Measurements from ENCODE around the gene PRKN. TPM values are rescaled to one million over a fixed set of nuclear protein-coding genes. Genes with fewer than 3 reads are reported as not detected.
A peak's percentile ranks its signal among the peaks of the same experiment; 100 is the strongest.

Gene PRKN
- total and polyA plus RNA-seq, 2 donors (not counting 1 experiment from before 2014, with no cell fraction given) = 0.43 to 4.6 TPM

GRCh38 chr6:161434921-161435747 is 1292.4 kb downstream of the PRKN start:
- TF ChIP-seq CTCF (conservative IDR thresholded peaks at IDR 0.05 in 1 of 2, IDR thresholded peaks at IDR 0.05 in 1 of 2; ENCODE audit: low read depth in 1 of 2, low read length in 2 of 2) (no peak), EZH2 (IDR thresholded peaks at IDR 0.05; ENCODE audit: low read length, missing control alignments) (no peak)
- Histone ChIP-seq H3K27me3 (ENCODE audit: control insufficient read depth, insufficient read depth, low read length) (no peaks in the 10 kb centered on the region), H3K79me2 (ENCODE audit: control insufficient read depth, insufficient read depth, low read length) (no peaks in the 10 kb centered on the region), H3K9ac (ENCODE audit: insufficient read depth, low read length) (no peak overlapping the region), H3K36me3 (ENCODE audit: control insufficient read depth, insufficient read depth, low read length) (no peaks in the 10 kb centered on the region), H3K4me2 (ENCODE audit: extremely low read depth, insufficient read depth, low read length) (peak overlapping the region; percentile 44), H3K4me3 (replicated peaks in 1 of 4; ENCODE audit: control extremely low read depth in 1 of 4, insufficient read depth in 1 of 4, low read depth in 3 of 4, low read length in 4 of 4) (peak overlapping the region in 1 of 4 experiments; percentile 35), H3K9me3 (ENCODE audit: control insufficient read depth, insufficient read depth, low read depth, low read length) (no peaks in the 10 kb centered on the region), H3K27ac (ENCODE audit: insufficient read depth, low read length) (peak overlapping the region; percentile 69), H4K20me1 (ENCODE audit: control insufficient read depth, extremely low read depth, insufficient read depth, low read length) (no peaks in the 10 kb centered on the region), H2AFZ (ENCODE audit: low read length) (no peak overlapping the region), H3K4me1 (ENCODE audit: control insufficient read depth, extremely low read depth, insufficient read depth, low read length) (no peaks in the 10 kb centered on the region)
- DNase-seq (ENCODE audit: low read depth in 2 of 2) = peak; percentile 95 to 100

DNA sequence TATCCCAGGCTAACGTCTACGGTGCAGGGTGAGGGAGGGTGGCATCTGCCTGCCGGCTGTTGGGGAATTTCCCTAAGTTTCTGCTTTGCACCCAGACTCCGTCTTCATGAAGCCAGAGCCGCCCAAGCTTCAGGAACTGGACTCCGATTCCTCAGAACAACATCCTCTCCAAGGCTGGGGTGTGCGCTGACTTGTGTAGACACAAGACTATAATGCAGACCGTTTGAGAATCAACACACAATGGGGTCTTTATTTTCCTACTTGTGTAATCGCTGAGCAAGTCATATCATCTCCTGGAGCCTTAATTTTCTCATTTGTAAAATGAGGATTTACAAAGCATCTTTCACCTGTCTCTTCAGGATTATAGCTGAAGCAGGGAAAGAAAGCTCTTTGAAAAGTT is 1293.2 kb downstream of the PRKN start:
- no peaks in the 10 kb centered on the region for H3K4me1 ChIP-seq (ENCODE audit: control insufficient read depth, extremely low read depth, insufficient read depth, low read length)
- H4K20me1 ChIP-seq (ENCODE audit: control insufficient read depth, extremely low read depth, insufficient read depth, low read length) = no peaks in the 10 kb centered on the region
- H3K4me2 ChIP-seq (ENCODE audit: extremely low read depth, insufficient read depth, low read length) = peak overlapping the region; percentile 28
- no peaks in the 10 kb centered on the region for H3K36me3 ChIP-seq (ENCODE audit: control insufficient read depth, insufficient read depth, low read length)
- peak overlapping the region in 1 of 4 experiments; percentile 35 for H3K4me3 ChIP-seq (replicated peaks in 1 of 4; ENCODE audit: control extremely low read depth in 1 of 4, insufficient read depth in 1 of 4, low read depth in 3 of 4, low read length in 4 of 4)
- H3K9ac ChIP-seq (ENCODE audit: insufficient read depth, low read length) = no peak overlapping the region
- DNase-seq (ENCODE audit: low read depth in 2 of 2) = peak in 1 of 2 donors; percentile 59
- TF ChIP-seq EZH2 (IDR thresholded peaks at IDR 0.05; ENCODE audit: low read length, missing control alignments) (no peak), CTCF (conservative IDR thresholded peaks at IDR 0.05 in 1 of 2, IDR thresholded peaks at IDR 0.05 in 1 of 2; ENCODE audit: low read depth in 1 of 2, low read length in 2 of 2) (no peak)
- no peaks in the 10 kb centered on the region for H3K27me3 ChIP-seq (ENCODE audit: control insufficient read depth, insufficient read depth, low read length)
- peak overlapping the region; percentile 69 for H3K27ac ChIP-seq (ENCODE audit: insufficient read depth, low read length)
- no peaks in the 10 kb centered on the region for H3K9me3 ChIP-seq (ENCODE audit: control insufficient read depth, insufficient read depth, low read depth, low read length)
- peak overlapping the region; percentile 63 for H2AFZ ChIP-seq (ENCODE audit: low read length)
- no peaks in the 10 kb centered on the region for H3K79me2 ChIP-seq (ENCODE audit: control insufficient read depth, insufficient read depth, low read length)

DNA sequence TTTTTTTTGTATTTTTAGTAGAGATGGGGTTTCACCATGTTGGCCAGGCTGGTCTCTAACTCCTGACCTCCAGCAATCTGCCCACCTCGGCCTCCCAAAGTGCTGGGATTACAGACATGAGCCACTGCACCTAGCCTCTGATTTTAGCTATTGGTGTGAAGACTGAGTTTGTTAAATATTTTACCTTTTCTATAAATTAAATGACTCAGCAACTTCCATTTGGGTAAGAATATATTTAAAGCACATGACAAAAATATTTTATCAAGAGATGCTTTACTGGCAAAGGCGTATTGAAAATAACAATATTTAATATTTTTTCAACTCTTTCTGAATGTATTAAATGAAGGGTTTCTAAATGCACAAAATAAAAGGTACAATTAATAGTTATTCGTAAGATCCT is 1295.0 kb downstream of the PRKN start:
- no peak for DNase-seq (ENCODE audit: low read depth in 2 of 2)
- H3K36me3 ChIP-seq (ENCODE audit: control insufficient read depth, insufficient read depth, low read length) = no peaks in the 10 kb centered on the region
- H3K79me2 ChIP-seq (ENCODE audit: control insufficient read depth, insufficient read depth, low read length) = no peaks in the 10 kb centered on the region
- no peak overlapping the region for H3K9ac ChIP-seq (ENCODE audit: insufficient read depth, low read length)
- no peak overlapping the region for H3K27ac ChIP-seq (ENCODE audit: insufficient read depth, low read length)
- no peak overlapping the region for H3K4me3 ChIP-seq (replicated peaks in 1 of 4; ENCODE audit: control extremely low read depth in 1 of 4, insufficient read depth in 1 of 4, low read depth in 3 of 4, low read length in 4 of 4)
- H3K27me3 ChIP-seq (ENCODE audit: control insufficient read depth, insufficient read depth, low read length) = no peaks in the 10 kb centered on the region
- H2AFZ ChIP-seq (ENCODE audit: low read length) = no peak overlapping the region
- TF ChIP-seq EZH2 (IDR thresholded peaks at IDR 0.05; ENCODE audit: low read length, missing control alignments) (no peak), CTCF (conservative IDR thresholded peaks at IDR 0.05 in 1 of 2, IDR thresholded peaks at IDR 0.05 in 1 of 2; ENCODE audit: low read depth in 1 of 2, low read length in 2 of 2) (no peak)
- H3K9me3 ChIP-seq (ENCODE audit: control insufficient read depth, insufficient read depth, low read depth, low read length) = no peaks in the 10 kb centered on the region
- H3K4me1 ChIP-seq (ENCODE audit: control insufficient read depth, extremely low read depth, insufficient read depth, low read length) = no peaks in the 10 kb centered on the region
- no peak overlapping the region for H3K4me2 ChIP-seq (ENCODE audit: extremely low read depth, insufficient read depth, low read length)
- H4K20me1 ChIP-seq (ENCODE audit: control insufficient read depth, extremely low read depth, insufficient read depth, low read length) = no peaks in the 10 kb centered on the region

All from fibroblast of lung (primary cell).